Thyroid gland (tissue), 4 donors: ENCODE results near the gene SIK3. TPM values are rescaled to one million over a fixed set of nuclear protein-coding genes. Genes with fewer than 3 reads are reported as not detected.

ENCODE experiments used
- DNase-seq, 2 donors: peaks; one replicate each; pipeline ENCODE4 v3.0.0-alpha.2; 2019
- H3K27ac ChIP-seq, 3 donors: fragments of 200-600 bp; sonication (generic); 1 replicate in 2 of 3; 2 replicates in 1 of 3; pipeline ENCODE4 v1.5.1; 2016 to 2019; ENCODE audit warnings: mild to moderate bottlenecking in 1 of 3, moderate library complexity in 1 of 3
- H3K27me3 ChIP-seq: fragments of 200-600 bp; sonication (generic); one replicate; pipeline ENCODE4 v1.5.1; 2019
- H3K36me3 ChIP-seq, 2 donors: fragments of 200-600 bp; sonication (generic); one replicate each; pipeline ENCODE4 v1.5.1; 2016 to 2019
- H3K4me1 ChIP-seq, 2 donors: fragments of 200-600 bp; sonication (generic); one replicate each; pipeline ENCODE4 v1.5.1; 2017 to 2019
- H3K4me3 ChIP-seq, 3 donors: fragments of 200-600 bp; sonication (generic); replicated peaks in 1 of 3; 1 replicate in 2 of 3; 2 replicates in 1 of 3; pipeline ENCODE4 v1.5.1; 2016; ENCODE audit warnings: mild to moderate bottlenecking in 1 of 3
- H3K9me3 ChIP-seq: fragments of 200-600 bp; sonication (generic); one replicate; pipeline ENCODE4 v1.5.1; 2017
- CTCF ChIP-seq, 6 experiments: fragments of 200-600 bp in 3 of 6; fragments of 450-650 bp in 3 of 6; sonication (generic) in 3 of 6; IDR thresholded peaks; one replicate each; pipeline ENCODE4 v1.5.1; 2016 to 2019; ENCODE audit warnings: antibody characterized with exemption in 6 of 6, mild to moderate bottlenecking in 2 of 6, inconsistent platforms in 1 of 6, moderate library complexity in 1 of 6
- POLR2A ChIP-seq, 2 donors: fragments of 450-650 bp; IDR thresholded peaks; one replicate each; pipeline ENCODE4 v1.6.1; 2017; ENCODE audit warnings: antibody characterized with exemption in 2 of 2, mild to moderate bottlenecking in 2 of 2, moderate library complexity in 1 of 2
- WGBS, 2 donors: methylation state at CpG; one replicate each; pipeline ENCODE4 v1.1.5; 2017; 5-methylcytosine and 5-hydroxymethylcytosine counted together
- intact Hi-C: fragments of 100-400 bp; cut with DNase I; formaldehyde crosslinking; loops from one replicate; pipeline ENCODE4 v1.15.1; 2023
- total RNA-seq, 4 donors: library from RNA; depleted of rRNA; stranded (reverse); fragments of >200 nt; gene quantifications; one replicate each; pipeline ENCODE4 v1.2.3, GENCODE V29; 2016

Gene SIK3
- total RNA-seq, 4 donors from 2014 or later = 46.0 to 86.3 (median 71.9) TPM

GRCh38 chr11:116869610-116870009 lies 228.6 kb downstream of the SIK3 start:
- TF ChIP-seq CTCF (IDR thresholded peaks at IDR 0.05) (no peak), POLR2A (IDR thresholded peaks at IDR 0.05) (no peak)
- peaks cover 4 to 13% of the 10 kb centered on the region in 2 donors for H3K4me1 ChIP-seq
- no peak overlapping the region for H3K4me3 ChIP-seq
- intact Hi-C loops = no loop called here
- H3K9me3 ChIP-seq = no peaks in the 10 kb centered on the region
- peaks cover 45 to 56% of the 10 kb centered on the region in 2 donors for H3K36me3 ChIP-seq
- DNase-seq = no peak
- H3K27me3 ChIP-seq = no peaks in the 10 kb centered on the region
- no peak overlapping the region for H3K27ac ChIP-seq
- WGBS, 2 donors = 89 to 91% methylated on average over 4 of the region's 4 CpGs

- intact Hi-C loops = no loop called here
- Histone ChIP-seq H3K27ac (no peak overlapping the region), H3K27me3 (no peaks in the 10 kb centered on the region), H3K9me3 (no peaks in the 10 kb centered on the region), H3K4me3 (no peak overlapping the region), H3K36me3 (peaks cover 54 to 59% of the 10 kb centered on the region in 2 donors), H3K4me1 (no peaks in the 10 kb centered on the region)
- no peak for DNase-seq
- WGBS, 2 donors = 83 to 90% methylated on average over 3 of the region's 3 CpGs
- no peak for TF ChIP-seq CTCF (IDR thresholded peaks at IDR 0.05)
- TF ChIP-seq POLR2A (IDR thresholded peaks at IDR 0.05) = no peak
These were observed 230.2 kb downstream of the SIK3 start for GRCh38 chr11:116868066-116868465.

- no peak overlapping the region for H3K4me3 ChIP-seq
- no peak for TF ChIP-seq POLR2A (IDR thresholded peaks at IDR 0.05)
- H3K27me3 ChIP-seq = no peaks in the 10 kb centered on the region
- no peak overlapping the region for H3K27ac ChIP-seq
- 95 to 98% methylated on average over 11 of the region's 11 CpGs for WGBS, 2 donors
- no peak for DNase-seq
- intact Hi-C loops = no loop called here
- peaks cover 53 to 57% of the 10 kb centered on the region in 2 donors for H3K36me3 ChIP-seq
- no peaks in the 10 kb centered on the region for H3K9me3 ChIP-seq
- no peaks in the 10 kb centered on the region for H3K4me1 ChIP-seq
These were observed 230.6 kb downstream of the SIK3 start for GRCh38 chr11:116867619-116868018.

GRCh38 chr11:116866804-116867455 lies 231.3 kb downstream of the SIK3 start:
- H3K27ac ChIP-seq = no peak overlapping the region
- whole genome bisulfite sequencing, 2 donors = 94 to 95% methylated on average over 6 of the region's 6 CpGs
- no peaks in the 10 kb centered on the region for H3K9me3 ChIP-seq
- no peaks in the 10 kb centered on the region for H3K27me3 ChIP-seq
- no peak overlapping the region for H3K4me3 ChIP-seq
- intact Hi-C loops = no loop called here
- TF ChIP-seq CTCF (IDR thresholded peaks at IDR 0.05) (no peak), POLR2A (IDR thresholded peaks at IDR 0.05) (no peak)
- DNase-seq = no peak
- H3K36me3 ChIP-seq = peaks cover 55 to 60% of the 10 kb centered on the region in 2 donors
- H3K4me1 ChIP-seq = no peaks in the 10 kb centered on the region

GRCh38 chr11:116865696-116866095 lies 232.5 kb downstream of the SIK3 start:
- Histone ChIP-seq H3K9me3 (no peaks in the 10 kb centered on the region), H3K4me3 (no peak overlapping the region), H3K27me3 (no peaks in the 10 kb centered on the region), H3K36me3 (peaks cover 68 to 73% of the 10 kb centered on the region in 2 donors), H3K27ac (no peak overlapping the region), H3K4me1 (no peaks in the 10 kb centered on the region)
- no peak for DNase-seq
- no peak for TF ChIP-seq CTCF (IDR thresholded peaks at IDR 0.05)
- no peak for TF ChIP-seq POLR2A (IDR thresholded peaks at IDR 0.05)
- WGBS, 2 donors = 78 to 92% methylated on average over 1 of the region's 1 CpG
- intact Hi-C loops = no loop called here
